HG02840 (cell line): ENCODE results near the gene PHACTR2.

Source experiments
- ATAC-seq: cut with Tn5 transposase; IDR thresholded peaks from one replicate; pipeline ENCODE4 v1.9.1; 2021; ENCODE audit warnings: mild to moderate bottlenecking, moderate library complexity, moderate number of reproducible peaks; ENCODE audit not compliant: unreplicated experiment, low FRiP score

The PHACTR2 gene

GRCh38 chr6:143696664-143697000 is 18.9 kb downstream of the PHACTR2 start:
- ATAC-seq, result no peak

GRCh38 chr6:143697076-143697800 is 19.5 kb downstream of the PHACTR2 start:
- ATAC-seq, result no peak

- no peak for ATAC-seq
Observed at GRCh38 chr6:143698329-143698728, 20.6 kb downstream of the PHACTR2 start.

- no peak for ATAC-seq
Observed at GRCh38 chr6:143698759-143699429, 21.1 kb downstream of the PHACTR2 start.

GRCh38 chr6:143699430-143699825 is 21.7 kb downstream of the PHACTR2 start:
- ATAC-seq, result no peak

- ATAC-seq, result no peak
Observed at GRCh38 chr6:143700684-143701348, 23.1 kb downstream of the PHACTR2 start.

GRCh38 chr6:143701349-143702234 is 23.8 kb downstream of the PHACTR2 start:
- ATAC-seq, result no peak

- ATAC-seq, result no peak
Observed at GRCh38 chr6:143705569-143705968, 27.8 kb downstream of the PHACTR2 start.

- ATAC-seq, result no peak
Observed at GRCh38 chr6:143707697-143708096, 29.9 kb downstream of the PHACTR2 start.

- ATAC-seq, result no peak
Observed at GRCh38 chr6:143708889-143709288, 31.1 kb downstream of the PHACTR2 start.

GRCh38 chr6:143711714-143712113 is 33.9 kb downstream of the PHACTR2 start:
- no peak for ATAC-seq

GRCh38 chr6:143718472-143718871 is 40.7 kb downstream of the PHACTR2 start:
- no peak for ATAC-seq

- no peak for ATAC-seq
Observed at GRCh38 chr6:143721642-143722041, 43.9 kb downstream of the PHACTR2 start.

GRCh38 chr6:143724876-143725275 is 47.1 kb downstream of the PHACTR2 start:
- ATAC-seq, result no peak

GRCh38 chr6:143726015-143726647 is 48.4 kb downstream of the PHACTR2 start:
- no peak for ATAC-seq

GRCh38 chr6:143727035-143727434 is 49.3 kb downstream of the PHACTR2 start:
- ATAC-seq, result no peak

- ATAC-seq, result no peak
Observed at GRCh38 chr6:143731789-143732188, 54.0 kb downstream of the PHACTR2 start.

- ATAC-seq, result no peak
Observed at GRCh38 chr6:143732536-143732935, 54.8 kb downstream of the PHACTR2 start.

- no peak for ATAC-seq
Observed at GRCh38 chr6:143733510-143733909, 55.7 kb downstream of the PHACTR2 start.

GRCh38 chr6:143734641-143735063 is 56.9 kb downstream of the PHACTR2 start:
- ATAC-seq, result no peak
